Islet precursor cell (in vitro differentiated cells): ENCODE results near the gene PGAM1.
A peak's percentile ranks its signal among the peaks of the same experiment; 100 is the strongest.
"Not testable (repeated sequence)": the region's sequence is repeated elsewhere in the genome, so short reads cannot be mapped to it uniquely, and the experiment has no call there.

Source experiments
- DNase-seq: peaks from one replicate; pipeline ENCODE4 v3.0.0-alpha.2; 2018

Gene PGAM1

DNA sequence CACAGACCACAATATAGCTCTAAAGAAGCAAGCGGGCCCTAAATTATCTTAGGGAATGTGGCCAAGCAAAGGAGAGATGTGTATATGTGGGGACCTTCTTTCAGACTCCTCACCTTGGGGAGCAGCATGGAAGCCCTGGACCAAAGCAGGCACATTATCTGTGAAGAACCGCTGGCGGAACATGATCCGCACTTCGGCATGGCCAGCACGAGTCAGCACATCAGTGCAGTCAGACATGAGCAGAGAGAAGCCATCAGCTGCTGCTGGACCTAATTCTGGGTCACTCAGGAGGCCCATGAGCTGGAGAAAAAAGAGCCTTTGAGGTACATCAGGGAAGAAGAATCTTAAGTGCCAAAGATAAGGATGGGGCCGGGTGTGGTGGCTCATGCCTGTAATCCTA is 33.9 kb downstream of the PGAM1 start:
- DNase-seq, result no peak

DNA sequence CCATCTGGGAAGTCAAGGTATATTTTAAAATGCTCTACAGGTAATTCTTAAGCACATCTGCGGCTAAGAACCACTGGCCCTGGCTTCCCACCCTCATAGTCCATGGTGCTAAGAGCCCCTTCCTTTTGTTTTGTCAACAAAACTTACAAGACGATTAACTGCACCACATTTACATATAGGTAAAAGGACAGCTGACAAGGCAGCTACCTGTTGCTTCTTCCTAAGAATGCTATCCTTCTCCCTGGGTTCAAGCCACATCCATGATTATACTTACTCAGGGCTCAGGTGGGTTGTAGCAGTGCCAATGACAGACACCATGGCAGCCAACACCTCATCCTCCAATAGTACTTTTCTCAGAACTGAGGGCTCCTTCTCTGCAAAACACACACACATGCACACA is 36.3 kb downstream of the PGAM1 start:
- DNase-seq, result no peak

DNA sequence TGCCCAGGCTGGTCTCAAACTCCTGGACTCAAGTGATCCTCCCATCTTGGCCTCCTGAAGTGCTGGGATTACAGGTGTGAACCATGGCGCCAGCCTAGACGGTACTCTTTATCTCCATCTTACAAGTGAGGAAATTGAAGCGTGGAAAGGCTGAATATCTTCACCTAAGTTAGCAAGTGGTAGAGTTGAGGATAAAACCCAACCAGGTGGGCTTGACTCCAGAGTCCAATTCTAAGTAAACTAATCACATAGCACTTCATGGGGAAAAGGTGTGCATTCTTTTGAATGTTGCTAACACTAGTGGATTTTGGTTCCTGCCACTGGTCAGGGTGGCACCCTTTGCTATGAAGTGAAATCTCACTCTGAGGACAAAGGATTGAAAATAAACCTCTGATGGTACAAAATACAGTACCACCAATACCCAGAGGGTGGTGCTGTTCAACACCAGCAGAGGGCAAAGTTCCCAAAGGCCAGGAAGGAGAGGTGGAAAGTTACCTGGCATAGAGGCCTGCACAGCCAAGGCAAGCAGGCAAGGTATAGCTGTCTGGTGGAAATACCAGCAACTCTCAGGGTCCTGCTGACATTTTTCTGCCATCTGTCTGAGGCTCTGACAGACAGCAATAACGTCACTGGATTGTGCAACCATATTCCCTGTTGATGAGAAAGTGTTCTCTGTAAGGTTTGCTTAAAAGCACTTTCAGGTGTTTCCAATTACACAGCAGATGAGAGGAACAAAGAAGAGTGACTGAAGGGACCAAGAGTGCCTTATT is 37.6 kb downstream of the PGAM1 start:
- DNase-seq, result peak; percentile 86

DNA sequence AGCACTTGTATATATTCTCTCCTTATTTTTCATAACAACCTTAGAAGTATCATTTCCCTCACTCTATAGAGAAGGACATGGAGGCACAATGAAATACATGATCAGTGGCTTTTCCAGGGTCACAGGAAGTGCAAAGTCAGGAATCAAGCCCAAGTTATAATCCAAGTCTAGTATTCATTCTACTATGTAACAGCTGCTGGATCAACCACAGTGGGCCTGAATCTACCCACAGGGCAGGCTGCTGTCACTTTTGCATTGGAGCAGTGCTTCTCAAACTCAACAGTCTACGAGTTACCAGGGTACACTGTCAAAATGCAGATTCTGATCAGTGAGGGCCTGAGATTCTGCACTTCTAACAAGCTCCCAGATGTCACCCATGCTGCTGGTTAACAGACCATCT is 38.2 kb downstream of the PGAM1 start:
- DNase-seq, result peak; percentile 36

DNA sequence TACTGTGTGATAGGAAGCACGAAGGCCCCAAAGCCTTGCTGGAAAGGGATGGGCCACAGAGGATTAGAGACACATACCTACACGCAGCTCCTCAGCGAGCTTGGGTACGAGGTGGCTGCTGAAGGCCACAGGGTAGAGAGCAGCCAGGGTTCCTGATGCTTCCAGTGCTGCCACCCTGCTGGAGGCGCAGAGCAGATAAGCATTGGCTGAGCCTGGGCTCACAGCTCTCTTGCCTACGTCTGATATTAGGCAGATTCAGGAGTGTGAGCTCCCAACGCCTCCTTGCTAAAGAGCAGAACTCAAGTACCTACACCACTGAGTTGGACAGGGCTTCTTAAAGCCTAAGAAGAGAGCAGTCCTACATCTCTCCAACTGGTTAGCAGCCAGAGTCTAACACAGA is 40.0 kb downstream of the PGAM1 start:
- peak; percentile 37 for DNase-seq

DNA sequence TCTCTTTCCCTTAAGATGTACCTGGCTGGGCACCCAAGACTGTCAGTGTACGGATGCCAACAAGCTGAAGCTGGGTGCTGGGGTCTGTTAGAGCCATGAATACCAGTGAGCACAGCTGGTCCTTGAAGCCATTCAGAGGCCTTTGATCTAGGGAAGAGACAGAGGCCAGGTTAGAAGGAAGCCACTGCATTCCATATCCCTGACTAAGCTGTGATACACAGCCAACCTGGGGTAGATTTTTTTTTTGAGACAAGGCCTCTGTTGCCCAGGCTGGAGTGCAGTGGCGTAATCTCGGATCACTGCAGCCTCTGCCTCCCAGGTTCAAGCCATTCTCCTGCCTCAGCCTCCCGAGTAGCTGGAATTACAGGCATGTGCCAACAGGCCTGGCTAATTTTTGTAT is 40.8 kb downstream of the PGAM1 start:
- DNase-seq, result peak; percentile 82

DNA sequence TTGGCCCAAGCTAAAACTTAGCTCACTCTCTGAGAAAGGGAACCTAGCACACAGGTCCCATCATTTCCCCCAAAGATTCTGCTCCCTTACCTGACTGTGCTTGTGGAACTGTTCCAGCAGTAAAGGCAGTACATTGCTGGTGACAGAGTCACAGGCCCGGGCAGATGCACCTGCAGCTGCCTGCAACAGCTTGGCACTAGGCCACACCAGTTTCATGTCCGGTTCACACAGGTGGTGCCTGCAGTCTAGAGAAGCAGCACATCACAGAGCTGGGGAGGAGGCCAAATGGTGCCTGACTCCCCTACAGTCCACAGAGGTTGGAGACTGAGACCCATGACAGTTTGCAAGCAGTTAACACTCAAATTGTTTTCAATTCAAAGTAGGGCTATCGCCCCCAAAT is 42.2 kb downstream of the PGAM1 start:
- DNase-seq, result no peak

DNA sequence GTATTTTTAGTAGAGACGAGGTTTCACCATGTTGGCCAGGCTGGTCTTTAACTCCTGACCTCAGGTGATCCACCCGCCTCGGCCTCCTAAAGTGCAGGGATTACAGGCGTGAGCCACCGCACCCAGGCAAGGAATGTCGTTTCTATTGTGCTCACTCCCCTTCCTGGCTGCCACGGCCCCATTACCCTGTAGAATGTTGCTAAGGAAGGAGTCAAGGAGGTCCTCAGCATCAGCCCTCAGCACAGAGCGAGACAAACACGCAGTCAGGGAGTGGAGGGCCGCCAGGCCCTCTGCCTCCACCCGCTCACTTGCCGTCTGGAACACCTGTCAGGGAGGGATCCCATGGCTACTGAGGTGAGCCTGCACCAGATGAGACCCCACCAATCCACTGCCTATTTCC is 42.8 kb downstream of the PGAM1 start:
- not testable (repeated sequence) for DNase-seq

DNA sequence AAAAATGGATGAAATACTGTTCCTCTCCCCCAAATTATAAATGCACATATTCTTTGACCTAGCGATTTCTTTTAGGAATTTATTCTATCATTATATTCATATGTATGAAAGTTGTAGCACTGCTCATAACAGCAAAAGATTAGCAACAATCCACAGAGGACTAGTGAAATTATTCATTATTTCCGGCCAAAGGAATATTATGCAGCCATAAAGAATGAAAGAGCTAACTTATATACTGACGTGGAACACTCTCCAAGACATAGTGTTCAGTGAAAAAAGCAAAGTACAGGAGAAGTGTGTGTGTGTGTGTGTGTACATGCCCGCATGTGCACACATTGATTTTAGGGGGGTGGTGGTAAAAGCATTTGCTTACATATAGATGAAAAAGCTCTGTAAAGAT is 48.9 kb downstream of the PGAM1 start:
- DNase-seq, result no peak

DNA sequence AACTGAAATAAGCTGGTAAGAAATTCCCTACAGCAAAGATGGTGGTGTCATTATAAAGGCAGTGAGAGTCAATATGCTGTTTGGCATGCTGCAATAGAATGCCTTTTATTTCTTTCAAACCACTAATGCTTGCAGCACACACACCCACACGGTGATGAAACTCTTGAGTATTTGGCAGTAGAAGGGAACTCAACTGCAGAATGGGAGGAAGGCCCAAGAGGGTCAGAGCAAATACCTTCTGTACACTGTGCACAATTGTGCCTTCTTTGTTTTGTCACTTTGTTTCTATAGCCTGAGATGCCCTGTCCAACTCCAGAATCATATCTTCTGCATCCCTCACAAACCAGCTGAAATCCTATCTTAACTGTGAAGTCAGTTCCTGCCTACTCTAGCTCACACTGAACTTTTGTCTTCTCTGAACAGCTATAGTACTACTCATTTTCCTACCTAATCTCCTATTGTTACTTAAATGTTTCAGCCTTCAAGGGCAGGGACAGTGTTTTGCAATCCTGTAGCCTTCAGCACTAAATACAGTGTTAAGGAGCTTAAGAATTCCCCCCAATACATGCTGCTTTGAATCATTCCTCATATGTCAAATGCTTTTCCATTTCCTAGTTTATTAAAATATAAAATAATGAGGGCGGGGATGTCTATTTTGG is 50.1 kb downstream of the PGAM1 start:
- DNase-seq, result peak; percentile 5

DNA sequence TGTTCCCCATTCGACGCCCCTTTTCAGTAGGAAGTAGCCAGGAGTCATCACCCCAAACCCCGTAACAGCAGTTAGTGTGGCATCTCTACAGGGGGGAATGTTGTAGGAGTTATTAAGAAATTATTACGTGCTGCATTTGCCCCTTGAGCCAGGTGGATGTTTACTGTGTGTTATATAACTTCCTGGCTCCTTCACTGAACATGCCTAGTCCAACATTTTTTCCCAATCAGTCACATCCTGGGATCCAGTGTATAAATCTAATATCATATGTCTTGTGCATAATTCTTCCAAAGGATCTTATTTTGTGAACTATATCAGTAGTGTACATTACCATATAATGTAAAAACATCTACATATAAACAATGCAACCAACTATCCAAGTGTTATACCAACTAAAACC is 53.4 kb downstream of the PGAM1 start:
- peak; percentile 0 for DNase-seq

DNA sequence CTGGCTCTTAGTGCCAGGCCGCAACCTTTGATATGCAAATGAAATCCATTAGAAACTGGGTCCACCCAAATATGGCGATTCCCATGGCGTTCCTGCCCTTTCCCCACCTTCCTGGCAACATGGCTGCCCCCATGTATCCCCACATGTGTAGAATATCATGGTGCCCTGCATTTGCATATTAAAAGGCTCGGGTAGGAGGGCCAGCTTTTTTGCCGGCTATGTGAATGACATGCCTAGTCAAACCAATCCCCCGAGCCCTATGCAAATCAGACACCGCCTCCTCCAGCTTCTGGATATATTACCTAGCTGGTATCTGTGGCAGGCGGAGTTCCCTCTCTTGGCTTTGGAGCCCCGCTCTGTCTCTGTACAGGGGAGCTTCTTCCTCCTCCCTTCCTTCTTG is 53.9 kb downstream of the PGAM1 start:
- DNase-seq, result peak; percentile 52

DNA sequence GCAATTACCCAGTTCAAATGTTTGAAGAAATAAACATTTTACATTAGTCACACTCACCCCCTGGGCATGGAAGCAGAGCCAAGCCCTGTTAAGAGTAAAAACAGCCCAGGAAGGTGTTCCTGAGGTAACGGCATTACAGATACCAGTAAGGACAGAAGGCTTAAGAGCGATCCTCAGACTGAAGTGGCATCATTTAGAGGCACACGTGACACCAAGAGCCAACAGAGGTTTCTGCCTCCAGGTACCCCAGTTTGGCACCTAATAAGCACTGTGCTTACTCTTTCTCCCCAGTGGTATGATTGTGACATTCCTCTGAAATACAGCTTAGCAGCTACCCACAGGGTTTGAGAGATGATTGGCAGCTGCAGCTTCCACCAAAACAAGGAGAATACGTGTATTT is 55.1 kb downstream of the PGAM1 start:
- peak; percentile 49 for DNase-seq

DNA sequence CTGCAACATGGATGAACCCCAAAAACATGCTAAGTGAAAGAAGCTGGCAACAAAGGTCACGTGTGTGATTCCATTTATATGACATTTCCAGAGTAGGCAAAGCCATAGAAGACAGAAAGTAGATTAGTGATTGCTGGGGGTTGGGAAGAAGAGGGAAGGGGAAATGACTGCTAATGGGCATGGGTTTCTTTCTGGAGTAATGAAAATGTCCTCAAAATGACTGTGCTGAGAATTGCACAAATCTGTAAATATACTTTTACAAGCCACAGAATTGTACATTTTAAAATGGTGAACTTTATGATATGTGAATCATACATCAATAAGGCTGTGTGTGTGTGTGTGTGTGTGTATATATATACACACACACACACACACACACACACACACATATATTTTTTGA is 56.4 kb downstream of the PGAM1 start:
- peak; percentile 0 for DNase-seq
